ENCODE measurements around the gene HMCN2. TPM values are rescaled to one million over a fixed set of nuclear protein-coding genes. Genes with fewer than 3 reads are reported as not detected.

The HMCN2 gene
- total RNA-seq, 2 donors from 2014 or later, result 1.3 to 7.3 TPM

DNA sequence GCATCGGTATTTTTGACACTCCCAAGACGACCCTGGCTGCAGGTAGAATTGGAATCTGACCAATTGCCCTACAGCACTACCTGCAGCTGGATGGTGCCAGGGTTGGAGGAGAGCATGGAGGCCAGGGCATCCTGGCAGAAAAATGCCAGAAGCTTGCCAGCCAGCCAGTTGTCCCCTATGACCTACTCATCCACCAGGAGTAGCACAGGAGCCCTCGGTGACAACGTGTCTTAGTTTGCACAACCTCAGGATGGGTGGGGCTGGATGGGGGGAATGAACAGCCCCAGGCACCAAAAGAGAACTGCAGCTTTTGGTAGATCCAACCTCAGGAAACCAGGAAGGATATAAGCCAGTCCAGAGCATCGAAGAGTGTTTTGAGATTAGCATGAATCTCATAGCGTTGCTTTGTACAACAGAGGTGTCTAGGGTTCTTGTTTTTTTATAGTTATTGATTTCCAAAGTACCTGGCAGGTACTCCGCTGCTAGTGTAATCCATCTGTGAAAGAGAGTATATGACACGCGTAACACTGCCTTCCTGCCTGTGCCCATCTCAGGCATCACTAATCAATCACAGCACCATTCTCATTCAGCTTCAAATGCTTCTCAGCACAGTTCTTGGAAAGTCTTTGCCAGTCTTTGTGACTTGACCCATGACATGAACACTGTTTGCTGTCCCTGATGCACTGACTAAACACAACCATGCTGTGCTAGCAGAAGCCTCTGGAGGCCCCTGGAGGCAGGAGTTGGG, 142.5 kb downstream of the HMCN2 start:
- no peaks in the 10 kb centered on the region for H3K27me3 ChIP-seq
- DNase-seq (ENCODE audit: low spot score), result no peak
- no peak overlapping the region for H3K4me3 ChIP-seq
- H3K4me1 ChIP-seq, result no peaks in the 10 kb centered on the region
- H3K9me3 ChIP-seq, result no peaks in the 10 kb centered on the region
- H3K36me3 ChIP-seq, result no peaks in the 10 kb centered on the region
- TF ChIP-seq, protein P1, sequence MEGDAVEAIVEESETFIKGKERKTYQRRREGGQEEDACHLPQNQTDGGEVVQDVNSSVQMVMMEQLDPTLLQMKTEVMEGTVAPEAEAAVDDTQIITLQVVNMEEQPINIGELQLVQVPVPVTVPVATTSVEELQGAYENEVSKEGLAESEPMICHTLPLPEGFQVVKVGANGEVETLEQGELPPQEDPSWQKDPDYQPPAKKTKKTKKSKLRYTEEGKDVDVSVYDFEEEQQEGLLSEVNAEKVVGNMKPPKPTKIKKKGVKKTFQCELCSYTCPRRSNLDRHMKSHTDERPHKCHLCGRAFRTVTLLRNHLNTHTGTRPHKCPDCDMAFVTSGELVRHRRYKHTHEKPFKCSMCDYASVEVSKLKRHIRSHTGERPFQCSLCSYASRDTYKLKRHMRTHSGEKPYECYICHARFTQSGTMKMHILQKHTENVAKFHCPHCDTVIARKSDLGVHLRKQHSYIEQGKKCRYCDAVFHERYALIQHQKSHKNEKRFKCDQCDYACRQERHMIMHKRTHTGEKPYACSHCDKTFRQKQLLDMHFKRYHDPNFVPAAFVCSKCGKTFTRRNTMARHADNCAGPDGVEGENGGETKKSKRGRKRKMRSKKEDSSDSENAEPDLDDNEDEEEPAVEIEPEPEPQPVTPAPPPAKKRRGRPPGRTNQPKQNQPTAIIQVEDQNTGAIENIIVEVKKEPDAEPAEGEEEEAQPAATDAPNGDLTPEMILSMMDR (IDR thresholded peaks at IDR 0.05), result no peak
- no peak overlapping the region for H3K27ac ChIP-seq

DNA sequence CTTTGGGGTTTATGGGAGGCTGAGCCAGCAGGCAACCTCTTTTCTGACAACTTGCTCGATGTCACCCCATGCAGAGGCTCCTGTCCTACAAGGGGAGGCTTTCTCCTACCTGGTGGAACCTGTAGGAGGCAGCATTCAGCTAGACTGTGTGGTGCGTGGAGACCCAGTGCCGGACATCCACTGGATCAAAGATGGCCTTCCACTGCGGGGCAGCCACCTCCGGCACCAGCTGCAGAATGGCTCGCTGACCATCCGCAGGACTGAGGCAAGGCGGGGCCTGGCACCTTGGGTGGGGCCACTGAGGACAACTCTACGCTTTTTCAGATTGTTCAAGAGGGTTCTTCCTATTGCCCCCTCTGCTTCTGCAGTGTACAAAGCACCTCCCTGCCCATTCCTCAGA, 143.1 kb downstream of the HMCN2 start:
- DNase-seq (ENCODE audit: low spot score), result no peak
- no peak overlapping the region for H3K4me3 ChIP-seq
- H3K4me1 ChIP-seq, result no peaks in the 10 kb centered on the region
- no peaks in the 10 kb centered on the region for H3K9me3 ChIP-seq
- TF ChIP-seq, protein P1 (IDR thresholded peaks at IDR 0.05), result no peak
- H3K27me3 ChIP-seq, result no peaks in the 10 kb centered on the region
- no peaks in the 10 kb centered on the region for H3K36me3 ChIP-seq
- no peak overlapping the region for H3K27ac ChIP-seq

DNA sequence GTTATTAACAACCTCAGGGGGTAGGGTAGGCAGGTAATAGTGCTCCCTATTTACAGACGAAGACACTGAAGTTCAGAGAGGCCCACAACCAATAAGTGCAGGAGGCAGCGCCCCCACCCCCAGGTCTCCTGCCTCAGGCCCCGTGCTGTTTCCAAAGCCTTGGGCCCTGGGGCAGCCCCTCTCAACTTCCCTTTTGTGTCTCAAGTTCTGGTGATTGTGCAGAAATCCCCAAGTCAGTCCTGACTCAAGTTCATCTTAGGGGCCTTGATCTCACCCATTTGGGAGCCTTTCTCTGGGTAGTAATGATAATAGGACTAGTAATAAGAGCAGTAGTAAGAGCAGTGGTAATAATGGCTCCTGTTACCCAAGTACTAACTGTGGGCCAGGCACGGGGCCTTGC, 143.7 kb downstream of the HMCN2 start:
- H3K4me3 ChIP-seq, result no peak overlapping the region
- no peak for DNase-seq (ENCODE audit: low spot score)
- H3K27me3 ChIP-seq, result no peaks in the 10 kb centered on the region
- TF ChIP-seq, protein P1 (IDR thresholded peaks at IDR 0.05), result no peak
- no peaks in the 10 kb centered on the region for H3K36me3 ChIP-seq
- no peaks in the 10 kb centered on the region for H3K9me3 ChIP-seq
- no peaks in the 10 kb centered on the region for H3K4me1 ChIP-seq
- H3K27ac ChIP-seq, result no peak overlapping the region

DNA sequence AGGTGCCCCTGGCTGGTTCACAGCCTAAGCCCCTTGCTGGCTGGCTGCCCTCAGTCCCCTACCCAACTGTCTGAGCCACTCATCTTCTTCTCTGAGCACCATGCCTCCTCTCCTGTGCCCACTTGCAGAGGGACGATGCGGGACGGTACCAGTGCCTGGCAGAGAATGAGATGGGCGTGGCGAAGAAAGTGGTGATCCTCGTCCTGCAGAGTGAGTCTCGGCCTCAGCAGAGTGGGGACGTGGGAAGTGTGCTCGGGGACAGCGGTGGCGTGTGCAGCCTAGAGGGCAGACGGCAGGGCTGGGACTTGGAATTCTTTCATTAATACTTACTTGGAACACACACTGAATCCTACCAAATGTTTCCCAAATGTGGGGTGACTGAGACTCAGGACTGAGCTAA, 144.9 kb downstream of the HMCN2 start:
- Histone ChIP-seq H3K27me3 (no peaks in the 10 kb centered on the region), H3K4me1 (no peaks in the 10 kb centered on the region), H3K9me3 (no peaks in the 10 kb centered on the region), H3K36me3 (no peaks in the 10 kb centered on the region), H3K27ac (no peak overlapping the region), H3K4me3 (no peak overlapping the region)
- TF ChIP-seq, protein P1 (IDR thresholded peaks at IDR 0.05), result no peak
- no peak for DNase-seq (ENCODE audit: low spot score)

DNA sequence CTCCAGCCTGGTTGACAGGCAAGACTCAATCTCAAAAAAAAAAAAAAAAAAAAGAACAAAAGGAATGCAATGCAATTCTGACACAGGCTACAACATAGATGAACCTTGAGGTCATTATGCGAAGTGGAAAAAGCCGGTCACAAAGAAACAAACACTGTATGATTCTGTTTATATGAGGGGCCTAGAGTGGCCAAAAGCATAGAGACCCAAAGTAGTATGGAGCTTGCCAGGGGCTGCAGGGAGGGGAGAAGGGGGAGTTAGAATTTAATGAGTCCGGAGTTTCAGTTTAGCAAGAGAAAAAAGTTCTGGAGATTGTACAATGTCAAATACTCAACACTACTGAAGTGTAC, 146.0 kb downstream of the HMCN2 start:
- no peaks in the 10 kb centered on the region for H3K36me3 ChIP-seq
- no peak overlapping the region for H3K4me3 ChIP-seq
- TF ChIP-seq, protein P1 (IDR thresholded peaks at IDR 0.05), result no peak
- no peaks in the 10 kb centered on the region for H3K9me3 ChIP-seq
- no peaks in the 10 kb centered on the region for H3K27me3 ChIP-seq
- no peaks in the 10 kb centered on the region for H3K4me1 ChIP-seq
- DNase-seq (ENCODE audit: low spot score), result no peak
- H3K27ac ChIP-seq, result no peak overlapping the region

Measured in right atrium auricular region (tissue), 2 donors.